Heart left ventricle (tissue), 16 donors: ENCODE results near the gene KRTAP21-1. TPM values are rescaled to one million over a fixed set of nuclear protein-coding genes. Genes with fewer than 3 reads are reported as not detected.

Source experiments
- ATAC-seq, 4 donors: fragments of 200-7000 bp; cut with Tn5 transposase; one replicate each; pipeline ENCODE4 v1.9.1; 2020 to 2022; ENCODE audit warnings: moderate library complexity in 4 of 4, mild to moderate bottlenecking in 3 of 4, moderate number of reproducible peaks in 1 of 4
- DNase-seq, 5 donors: peaks; one replicate each; pipeline ENCODE4 v3.0.0-alpha.2; 2020
- H3K27ac ChIP-seq, 12 donors: fragments of 200-600 bp; sonication (generic) in 4 of 12; one replicate each; pipeline versions ENCODE4 v1.5.0 to v1.8.0; 2016 to 2022; ENCODE audit warnings: mild to moderate bottlenecking in 2 of 12
- H3K27me3 ChIP-seq, 9 donors: fragments of 200-600 bp; sonication (generic) in 2 of 9; one replicate each; pipeline versions ENCODE4 v1.5.1 to v1.8.0; 2016 to 2022; ENCODE audit warnings: mild to moderate bottlenecking in 3 of 9
- H3K36me3 ChIP-seq, 9 donors: fragments of 200-600 bp; sonication (generic) in 2 of 9; one replicate each; pipeline versions ENCODE4 v1.5.0 to v1.8.0; 2018 to 2022; ENCODE audit warnings: mild to moderate bottlenecking in 2 of 9
- H3K4me1 ChIP-seq, 12 donors: fragments of 200-600 bp; sonication (generic) in 4 of 12; one replicate each; pipeline versions ENCODE4 v1.5.0 to v1.8.0; 2016 to 2022; ENCODE audit warnings: mild to moderate bottlenecking in 3 of 12
- H3K4me3 ChIP-seq, 12 donors: fragments of 200-600 bp; sonication (generic) in 4 of 12; one replicate each; pipeline versions ENCODE4 v1.5.0 to v1.8.0; 2017 to 2022; ENCODE audit warnings: mild to moderate bottlenecking in 9 of 12, moderate library complexity in 4 of 12
- H3K9me3 ChIP-seq, 12 donors: fragments of 200-600 bp; sonication (generic) in 4 of 12; one replicate each; pipeline versions ENCODE4 v1.5.0 to v1.8.0; 2016 to 2022; ENCODE audit warnings: mild to moderate bottlenecking in 1 of 12
- POLR2A ChIP-seq, 2 donors: fragments of 450-650 bp; IDR thresholded peaks; one replicate each; pipeline ENCODE4 v1.6.1; 2017; ENCODE audit warnings: antibody characterized with exemption in 2 of 2, mild to moderate bottlenecking in 2 of 2, moderate library complexity in 2 of 2
- WGBS, 4 donors: extraction: QIAGEN DNeasy Blood & Tissue Kit in 2 of 4; methylation state at CpG; one replicate each; pipeline versions ENCODE4 v1.1.5 to v1.1.7; 2013 to 2018; 5-methylcytosine and 5-hydroxymethylcytosine counted together
- intact Hi-C, 10 donors: fragments of 100-400 bp; cut with DNase I; formaldehyde crosslinking; loops; one replicate each; pipeline versions ENCODE4 v1.11.1 to v1.14.2; 2022
- polyA plus RNA-seq, 2 donors: library from polyadenylated mRNA; stranded (reverse); fragments of 200-250 nt; gene quantifications; one replicate each; pipeline ENCODE4 v1.2.3, GENCODE V29; 2013
- total RNA-seq, 9 donors: library from RNA; depleted of rRNA in 2 of 9; stranded (reverse); fragments of >200 nt in 2 of 9; fragmentation: NEBNext Ultra II Directional in 3 of 9; extraction: Animal tissue kit (Norgen Biotek cat#: 25700) in 3 of 9; gene quantifications; one replicate each; pipeline versions ENCODE4 v1.1.0 to v1.2.4, GENCODE V29; 2016 to 2023
- TF ChIP-seq, protein P1 (sequence below), 12 donors: fragments of 200-600 bp; sonication (generic) in 4 of 12; IDR thresholded peaks; one replicate each; pipeline versions ENCODE4 v1.5.0 to v1.8.0; 2018 to 2022; ENCODE audit warnings: antibody characterized with exemption in 12 of 12, mild to moderate bottlenecking in 5 of 12
- donor health status: ischemic (EF 13 %, LVEDD 7.1; RV severe dilation, severe dysfunction).
- donor health status: healthy with polysubstance abuse.
- donor health status: DM: no; HTN: yes; CAD: no.
- donor health status: DM: no; HTN: no; CAD: no.
- donor health status: ischemic (EF 25% LVEDD 6.9; RV normal size, moderate dysfunction).
- donor health status: ischemic (EF 25% LVEDD 5.7; RV mildly dilated, moderate dysfunction).
- donor health status: healthy.
- donor health status: DM: yes; HTN: yes; CAD: no.
- donor health status: ischemic (EF 35%, LVEDD 5.7; RV mildly dilated, moderate dysfunction).
- donor health status: nonischemic (EF 11% LVEDD 7.7; RV severe dilation, severe dysfunction).
- donor health status: DM: yes; HTN: yes; CAD: no.
- donor health status: PGD.
- donor health status: ischemic (EF 29% LVEDD 5.4; RV normal size, mild dysfunction).
- donor health status: nonischemic (EF 23%, LVEDD 6.1; RV moderate dilation, normal function).

The KRTAP21-1 gene
- total and polyA plus RNA-seq, 11 donors: not detected

DNA sequence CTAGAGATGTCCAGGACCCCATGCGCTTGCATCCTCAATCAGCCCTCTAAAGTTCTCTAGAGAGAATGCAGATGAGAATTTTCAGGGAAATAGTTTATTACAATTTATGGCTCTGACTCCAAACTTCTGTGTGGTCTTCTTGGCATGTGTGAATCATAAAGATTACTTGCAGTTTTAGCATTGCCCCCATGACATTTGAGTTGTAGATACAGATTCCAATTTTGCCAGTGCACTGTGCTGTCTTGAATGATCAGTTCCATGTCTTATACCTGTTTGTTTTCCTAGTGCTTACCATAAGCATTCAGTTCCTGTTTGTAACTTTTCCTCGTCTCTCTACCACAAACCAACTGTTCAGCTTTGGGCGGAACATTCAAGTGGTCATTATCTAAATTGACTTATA, 41.5 kb downstream of the KRTAP21-1 start:
- peaks cover 0 to 16% (median 4%) of the 10 kb centered on the region in 12 donors for H3K9me3 ChIP-seq
- TF ChIP-seq, protein P1, sequence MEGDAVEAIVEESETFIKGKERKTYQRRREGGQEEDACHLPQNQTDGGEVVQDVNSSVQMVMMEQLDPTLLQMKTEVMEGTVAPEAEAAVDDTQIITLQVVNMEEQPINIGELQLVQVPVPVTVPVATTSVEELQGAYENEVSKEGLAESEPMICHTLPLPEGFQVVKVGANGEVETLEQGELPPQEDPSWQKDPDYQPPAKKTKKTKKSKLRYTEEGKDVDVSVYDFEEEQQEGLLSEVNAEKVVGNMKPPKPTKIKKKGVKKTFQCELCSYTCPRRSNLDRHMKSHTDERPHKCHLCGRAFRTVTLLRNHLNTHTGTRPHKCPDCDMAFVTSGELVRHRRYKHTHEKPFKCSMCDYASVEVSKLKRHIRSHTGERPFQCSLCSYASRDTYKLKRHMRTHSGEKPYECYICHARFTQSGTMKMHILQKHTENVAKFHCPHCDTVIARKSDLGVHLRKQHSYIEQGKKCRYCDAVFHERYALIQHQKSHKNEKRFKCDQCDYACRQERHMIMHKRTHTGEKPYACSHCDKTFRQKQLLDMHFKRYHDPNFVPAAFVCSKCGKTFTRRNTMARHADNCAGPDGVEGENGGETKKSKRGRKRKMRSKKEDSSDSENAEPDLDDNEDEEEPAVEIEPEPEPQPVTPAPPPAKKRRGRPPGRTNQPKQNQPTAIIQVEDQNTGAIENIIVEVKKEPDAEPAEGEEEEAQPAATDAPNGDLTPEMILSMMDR (IDR thresholded peaks at IDR 0.05): no peak
- no peak for TF ChIP-seq POLR2A (IDR thresholded peaks at IDR 0.05)
- intact Hi-C loops: no loop called here
- no peaks in the 10 kb centered on the region for H3K4me1 ChIP-seq
- no peak for ATAC-seq
- 82 to 88% (median 86%) methylated on average over 3 of the region's 3 CpGs for WGBS, 4 donors
- no peak for DNase-seq
- H3K36me3 ChIP-seq: no peaks in the 10 kb centered on the region
- no peak overlapping the region for H3K27ac ChIP-seq
- H3K4me3 ChIP-seq: no peak overlapping the region
- H3K27me3 ChIP-seq: no peaks in the 10 kb centered on the region

DNA sequence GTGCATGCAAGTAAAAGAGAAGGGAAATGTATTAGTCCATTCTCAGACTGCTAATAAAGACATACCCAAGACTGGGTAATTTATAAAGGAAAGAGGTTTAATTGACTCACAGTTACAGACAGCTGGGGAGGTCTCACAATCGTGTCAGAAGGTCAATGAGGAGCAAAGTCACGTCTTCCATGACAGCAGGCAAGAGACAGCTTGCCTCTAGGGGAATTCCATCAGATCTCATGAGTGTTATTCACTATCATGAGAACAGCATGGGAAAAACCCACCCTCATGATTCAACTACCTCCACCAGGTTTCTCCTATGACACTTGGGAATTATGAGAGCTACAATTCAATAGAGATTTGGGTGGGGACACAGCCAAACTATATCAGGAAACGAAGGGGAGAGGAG, 44.7 kb downstream of the KRTAP21-1 start:
- Histone ChIP-seq H3K36me3 (no peaks in the 10 kb centered on the region), H3K4me3 (no peak overlapping the region), H3K27me3 (no peaks in the 10 kb centered on the region), H3K9me3 (peaks cover 0 to 16% (median 6%) of the 10 kb centered on the region in 12 donors), H3K27ac (no peak overlapping the region), H3K4me1 (no peaks in the 10 kb centered on the region)
- TF ChIP-seq POLR2A (IDR thresholded peaks at IDR 0.05): no peak
- TF ChIP-seq, protein P1 (IDR thresholded peaks at IDR 0.05): no peak
- ATAC-seq: no peak
- intact Hi-C loops: no loop called here
- no peak for DNase-seq
- WGBS, 4 donors: 26 to 35% (median 32%) methylated on average over 3 of the region's 3 CpGs

DNA sequence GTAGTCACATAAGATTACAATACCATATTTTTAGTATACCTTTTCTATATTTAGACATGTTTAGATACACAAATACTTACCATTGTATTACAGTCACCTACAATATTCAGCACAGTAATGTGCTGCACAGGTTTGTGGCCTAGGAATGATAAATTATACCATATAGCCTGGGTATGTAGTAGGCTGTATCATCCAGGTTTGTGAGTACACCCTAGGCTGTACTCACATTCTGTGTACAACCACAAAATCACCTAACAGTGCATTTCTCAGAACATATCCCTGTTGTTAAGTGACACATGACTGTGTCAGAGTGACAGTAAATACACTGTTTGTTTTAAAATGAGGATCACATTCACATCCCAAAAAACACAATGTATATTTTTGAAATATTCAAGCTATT, 47.8 kb downstream of the KRTAP21-1 start:
- intact Hi-C loops: no loop called here
- no peak overlapping the region for H3K4me3 ChIP-seq
- DNase-seq (no peak), ATAC-seq (no peak)
- H3K27me3 ChIP-seq: no peaks in the 10 kb centered on the region
- H3K4me1 ChIP-seq: no peaks in the 10 kb centered on the region
- no peak overlapping the region for H3K27ac ChIP-seq
- peaks cover 0 to 13% (median 3%) of the 10 kb centered on the region in 12 donors for H3K9me3 ChIP-seq
- no peaks in the 10 kb centered on the region for H3K36me3 ChIP-seq
- TF ChIP-seq, protein P1 (IDR thresholded peaks at IDR 0.05): no peak
- TF ChIP-seq POLR2A (IDR thresholded peaks at IDR 0.05): no peak

Other genes starting within 250 kb of the KRTAP21-1 start
- not detected for gene KRTAP19-6, start 213.6 kb downstream of the KRTAP21-1 start, total RNA-seq
- not detected for gene KRTAP19-6, start 213.6 kb downstream of the KRTAP21-1 start, polyA plus RNA-seq
- not detected for gene KRTAP19-7, start 194.1 kb downstream of the KRTAP21-1 start, total RNA-seq
- not detected for gene KRTAP19-7, start 194.1 kb downstream of the KRTAP21-1 start, polyA plus RNA-seq
- not detected for gene KRTAP22-2, start 165.0 kb downstream of the KRTAP21-1 start, total RNA-seq
- not detected for gene KRTAP22-2, start 165.0 kb downstream of the KRTAP21-1 start, polyA plus RNA-seq
- gene KRTAP6-3, start 163.0 kb downstream of the KRTAP21-1 start, total RNA-seq: not detected
- not detected for gene KRTAP6-3, start 163.0 kb downstream of the KRTAP21-1 start, polyA plus RNA-seq
- gene KRTAP6-2, start 156.5 kb downstream of the KRTAP21-1 start, total RNA-seq: not detected
- not detected for gene KRTAP6-2, start 156.5 kb downstream of the KRTAP21-1 start, polyA plus RNA-seq
- gene KRTAP22-1, start 154.3 kb downstream of the KRTAP21-1 start, total RNA-seq: not detected
- gene KRTAP22-1, start 154.3 kb downstream of the KRTAP21-1 start, polyA plus RNA-seq: not detected
- gene KRTAP6-1, start 141.5 kb downstream of the KRTAP21-1 start, total RNA-seq: not detected
- not detected for gene KRTAP6-1, start 141.5 kb downstream of the KRTAP21-1 start, polyA plus RNA-seq
- gene KRTAP20-1, start 139.0 kb downstream of the KRTAP21-1 start, total RNA-seq: not detected
- gene KRTAP20-1, start 139.0 kb downstream of the KRTAP21-1 start, polyA plus RNA-seq: not detected
- not detected for gene KRTAP20-4, start 134.8 kb downstream of the KRTAP21-1 start, total RNA-seq
- not detected for gene KRTAP20-4, start 134.8 kb downstream of the KRTAP21-1 start, polyA plus RNA-seq
- not detected for gene KRTAP20-2, start 120.2 kb downstream of the KRTAP21-1 start, total RNA-seq
- gene KRTAP20-2, start 120.2 kb downstream of the KRTAP21-1 start, polyA plus RNA-seq: not detected
- not detected for gene KRTAP20-3, start 112.6 kb downstream of the KRTAP21-1 start, total RNA-seq
- gene KRTAP20-3, start 112.6 kb downstream of the KRTAP21-1 start, polyA plus RNA-seq: not detected
- gene KRTAP21-3, start 36.7 kb downstream of the KRTAP21-1 start, total RNA-seq: not detected
- gene KRTAP21-3, start 36.7 kb downstream of the KRTAP21-1 start, polyA plus RNA-seq: not detected
- not detected for gene KRTAP21-2, start 8.2 kb downstream of the KRTAP21-1 start, total RNA-seq
- not detected for gene KRTAP21-2, start 8.2 kb downstream of the KRTAP21-1 start, polyA plus RNA-seq
- not detected for gene KRTAP8-1, start 57.8 kb upstream of the KRTAP21-1 start, total RNA-seq
- gene KRTAP8-1, start 57.8 kb upstream of the KRTAP21-1 start, polyA plus RNA-seq: not detected
- not detected for gene KRTAP7-1, start 74.3 kb upstream of the KRTAP21-1 start, total RNA-seq
- gene KRTAP7-1, start 74.3 kb upstream of the KRTAP21-1 start, polyA plus RNA-seq: not detected
- gene KRTAP11-1, start 126.2 kb upstream of the KRTAP21-1 start, total RNA-seq: not detected
- gene KRTAP11-1, start 126.2 kb upstream of the KRTAP21-1 start, polyA plus RNA-seq: not detected